Colon (tissue), 2 donors: ENCODE results near the gene CROCC.

ENCODE experiments used
- FAIRE-seq: peaks from 2 replicates; lab custom pipeline; 2012; peaks lifted over from hg19 to GRCh38; lab: Jason Lieb, UNC
- donor health status: control.
- donor health status: control.

Gene CROCC

GRCh38 chr1:17013491-17014320, 92.0 kb downstream of the CROCC start:
- FAIRE-seq: no peak

- no peak for FAIRE-seq
Measured at GRCh38 chr1:17014671-17015567, 93.2 kb downstream of the CROCC start.

GRCh38 chr1:17016317-17016661, 94.6 kb downstream of the CROCC start:
- FAIRE-seq: no peak

GRCh38 chr1:17017435-17017834, 95.7 kb downstream of the CROCC start:
- no peak for FAIRE-seq

- FAIRE-seq: no peak
Measured at GRCh38 chr1:17018849-17019248, 97.1 kb downstream of the CROCC start.

- FAIRE-seq: no peak
Measured at GRCh38 chr1:17020502-17020901, 98.8 kb downstream of the CROCC start.

- no peak for FAIRE-seq
Measured at GRCh38 chr1:17021896-17022295, 100.2 kb downstream of the CROCC start.
